SW 1271 (cell line): ENCODE measurements around the gene RGS9BP.
A peak's percentile ranks its signal among the peaks of the same experiment; 100 is the strongest.
"Not testable (repeated sequence)": the region's sequence is repeated elsewhere in the genome, so short reads cannot be mapped to it uniquely, and the experiment has no call there.

Experiments used
- DNase-seq, 2 experiments: peaks; one replicate each; lab custom pipeline; 2025; lab: John Stamatoyannopoulos, UW

Gene RGS9BP

DNA sequence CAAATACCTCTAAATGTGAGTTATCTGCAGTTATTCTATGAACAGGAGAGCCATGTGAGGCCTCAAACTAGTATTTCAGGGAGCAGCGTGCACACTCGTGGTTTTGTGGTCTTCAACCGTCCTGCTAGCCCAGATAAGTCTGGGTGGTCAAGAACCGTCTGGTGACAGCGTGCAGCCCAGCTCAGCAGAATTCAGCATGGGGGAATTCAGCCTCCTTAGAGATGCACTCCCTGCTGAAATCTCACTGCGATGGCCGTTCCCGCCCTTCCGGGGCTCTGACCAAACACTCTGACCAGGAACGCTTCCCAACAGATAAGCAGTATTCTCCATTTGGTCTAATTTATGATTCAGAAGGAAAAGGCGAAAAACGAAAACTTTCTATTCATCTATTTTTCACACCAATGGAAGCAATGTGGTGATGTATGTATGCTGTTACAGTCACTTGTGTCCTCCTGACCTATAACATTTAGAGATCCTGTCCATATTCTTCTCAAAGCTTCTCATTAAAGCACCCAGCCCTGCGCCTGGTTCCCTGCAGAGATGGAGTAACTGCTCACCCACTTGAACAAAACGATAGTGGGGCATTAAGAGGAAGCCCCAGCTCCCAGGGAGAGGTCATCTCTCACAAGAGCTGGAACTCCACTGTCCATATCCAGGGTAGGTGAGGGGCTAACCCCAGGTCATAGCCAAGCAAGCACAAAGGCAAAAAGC lies 3.6 kb upstream of the RGS9BP start:
- no peak for DNase-seq

DNA sequence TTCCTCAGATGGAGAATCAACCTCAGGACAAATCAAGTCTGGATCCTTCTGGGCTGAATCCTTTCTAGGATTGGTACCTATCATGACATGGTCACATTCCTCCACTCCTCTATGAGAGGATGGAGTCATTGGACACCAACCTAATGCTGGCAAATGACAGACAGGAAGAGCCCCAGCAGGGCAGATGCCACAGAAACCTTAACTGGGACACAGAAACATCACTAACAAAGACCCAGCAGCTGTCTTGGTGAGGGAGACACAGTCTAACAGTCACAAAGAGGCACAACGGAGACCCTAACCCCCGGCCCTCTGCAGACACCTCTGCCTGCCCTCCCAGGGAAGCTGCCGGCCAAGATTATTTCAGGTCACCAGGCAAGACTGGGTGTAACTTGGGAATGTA lies 2.8 kb upstream of the RGS9BP start:
- DNase-seq = no peak

- DNase-seq = no peak
Observed at GRCh38 chr19:32673573-32673972, 2.1 kb upstream of the RGS9BP start.

- DNase-seq = no peak
Observed at GRCh38 chr19:32674153-32674930, 1.3 kb upstream of the RGS9BP start.

DNA sequence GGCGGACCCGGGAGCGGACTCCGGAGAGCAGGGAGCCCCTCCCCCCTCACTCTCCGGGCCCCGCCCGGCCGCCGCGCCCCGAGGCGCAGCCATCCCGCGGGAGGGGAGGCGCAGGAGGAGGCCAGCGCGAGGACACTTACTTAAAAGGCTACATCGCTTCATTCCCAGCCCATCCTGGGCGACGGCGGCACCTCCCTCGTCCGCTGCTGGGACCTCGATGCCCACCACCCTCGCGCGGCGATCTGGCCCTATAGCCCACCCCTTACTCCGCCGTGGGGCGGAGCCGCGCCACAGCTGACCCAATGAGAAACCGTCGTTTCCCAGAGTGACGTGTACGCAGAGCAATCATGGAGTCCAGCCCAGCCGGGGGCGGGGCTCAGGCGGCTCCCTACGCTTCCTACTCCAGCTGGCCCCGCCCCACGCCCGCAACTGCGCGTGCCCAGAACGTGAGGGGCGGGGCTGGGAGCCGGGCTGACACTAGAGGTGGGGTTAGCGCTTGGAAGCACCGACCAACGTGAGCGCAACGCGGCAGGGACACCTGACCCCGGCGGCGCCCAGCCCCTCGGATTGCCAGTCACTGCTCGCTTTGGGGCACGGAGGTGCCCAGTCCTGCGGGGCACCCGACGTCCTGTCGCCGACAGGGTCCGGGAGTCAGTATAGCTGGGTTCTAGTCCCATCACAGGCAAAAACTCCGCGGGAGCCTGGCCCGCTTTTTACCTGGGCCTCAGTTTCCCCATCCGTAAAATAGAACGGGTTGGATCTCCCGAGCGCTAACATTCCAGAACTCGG lies 523 bp upstream of the RGS9BP start, which contains the start of gene ANKRD27:
ANKRD27 (minus strand) TSS at position 250 of the 789 bp plus-strand sequence. CDS start 16,165 bp downstream, outside the sequence.
- DNase-seq = peak; percentile 93 to 97

DNA sequence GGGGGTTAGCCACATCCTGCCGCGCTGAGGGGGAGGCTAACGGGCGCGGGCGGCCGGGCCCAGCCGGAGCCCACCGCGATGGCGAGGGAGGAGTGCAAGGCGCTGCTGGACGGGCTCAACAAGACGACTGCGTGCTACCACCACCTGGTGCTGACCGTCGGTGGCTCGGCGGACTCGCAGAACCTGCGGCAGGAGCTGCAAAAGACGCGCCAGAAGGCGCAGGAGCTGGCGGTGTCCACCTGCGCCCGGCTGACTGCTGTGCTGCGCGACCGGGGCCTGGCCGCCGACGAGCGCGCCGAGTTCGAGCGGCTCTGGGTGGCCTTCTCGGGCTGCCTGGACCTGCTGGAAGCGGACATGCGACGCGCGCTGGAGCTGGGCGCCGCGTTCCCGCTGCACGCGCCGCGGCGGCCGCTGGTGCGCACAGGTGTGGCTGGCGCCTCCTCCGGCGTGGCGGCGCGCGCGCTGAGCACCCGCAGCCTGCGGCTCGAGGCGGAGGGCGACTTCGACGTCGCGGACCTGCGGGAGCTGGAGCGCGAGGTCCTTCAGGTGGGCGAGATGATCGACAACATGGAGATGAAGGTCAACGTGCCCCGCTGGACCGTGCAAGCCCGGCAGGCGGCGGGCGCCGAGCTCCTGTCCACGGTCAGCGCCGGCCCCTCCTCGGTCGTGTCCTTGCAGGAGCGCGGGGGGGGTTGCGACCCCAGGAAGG lies 692 bp downstream of the RGS9BP start:
- no peak for DNase-seq

DNA sequence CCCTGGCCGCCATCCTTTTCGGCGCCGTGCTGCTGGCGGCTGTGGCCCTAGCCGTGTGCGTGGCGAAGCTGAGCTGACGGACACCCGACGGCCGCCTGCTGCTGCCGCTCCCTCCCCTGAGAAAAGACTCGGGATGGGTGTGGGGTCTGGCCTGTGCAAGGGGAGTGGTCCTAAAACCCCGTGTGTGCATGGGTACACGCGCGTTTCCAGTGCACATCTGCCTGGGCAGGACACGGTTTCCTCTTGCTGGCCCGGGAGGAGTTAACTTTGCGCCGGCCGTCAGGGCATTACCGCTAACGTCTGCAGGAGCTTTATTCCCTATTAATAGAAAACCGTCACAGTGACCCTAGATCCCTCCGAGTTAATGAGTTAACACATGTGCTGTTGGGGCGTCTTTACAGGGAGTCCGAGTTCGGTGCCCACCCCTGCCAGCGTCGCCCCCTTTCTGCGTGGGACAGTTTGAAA lies 1.3 kb downstream of the RGS9BP start:
- no peak for DNase-seq

DNA sequence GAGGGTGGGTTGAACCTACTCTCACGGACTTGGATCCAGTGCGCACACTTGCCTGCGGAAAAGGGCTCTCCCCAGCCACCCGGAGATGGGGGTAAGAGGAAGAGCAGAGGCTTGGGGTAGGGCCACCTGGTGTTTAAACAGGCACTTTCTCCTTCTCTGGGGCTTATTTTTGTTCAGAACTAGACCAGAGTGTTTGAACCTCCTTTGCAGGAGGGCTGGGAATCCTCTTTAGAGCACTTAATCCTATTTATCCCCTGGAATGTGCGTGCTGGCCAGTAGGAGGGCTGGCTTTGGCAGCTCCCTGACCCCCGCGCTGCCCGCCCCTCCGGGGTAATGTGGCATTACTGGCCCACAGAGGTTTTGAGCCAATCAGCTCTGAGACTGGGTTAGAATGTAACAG lies 2.0 kb downstream of the RGS9BP start:
- DNase-seq = no peak

- DNase-seq = no peak
Observed at GRCh38 chr19:32680986-32681385, 5.3 kb downstream of the RGS9BP start.

GRCh38 chr19:32682317-32682716 lies 6.7 kb downstream of the RGS9BP start:
- DNase-seq = no peak

DNA sequence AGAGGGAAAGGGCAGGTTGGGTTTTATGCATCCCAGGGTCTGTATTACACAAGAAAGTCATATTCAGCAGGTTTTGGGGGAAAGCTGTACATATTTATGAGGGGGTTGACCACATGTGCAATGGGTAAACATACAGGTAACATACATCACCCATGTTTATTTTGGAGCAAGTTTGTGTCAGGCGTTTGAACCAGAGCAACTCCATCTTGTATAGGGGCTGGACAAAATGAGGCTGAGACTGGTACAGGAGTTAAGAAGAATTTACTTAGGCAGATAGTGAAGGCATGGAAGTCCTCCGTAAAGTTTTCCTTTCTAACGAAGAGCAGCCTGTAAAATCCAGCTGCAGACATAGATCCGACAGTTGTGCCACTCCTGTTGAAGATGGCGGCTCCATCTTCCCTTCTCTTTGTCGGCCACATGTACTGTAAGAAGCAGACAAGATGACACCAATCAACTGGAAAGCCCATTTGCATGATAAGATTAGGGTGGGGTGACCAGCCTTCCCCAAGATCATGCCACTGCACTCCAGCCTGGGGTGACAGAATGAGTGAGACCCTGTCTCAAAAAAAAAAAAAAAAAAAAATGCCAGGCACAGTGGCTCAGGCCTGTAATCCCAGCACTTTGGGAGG lies 11.3 kb downstream of the RGS9BP start:
- no peak for DNase-seq

DNA sequence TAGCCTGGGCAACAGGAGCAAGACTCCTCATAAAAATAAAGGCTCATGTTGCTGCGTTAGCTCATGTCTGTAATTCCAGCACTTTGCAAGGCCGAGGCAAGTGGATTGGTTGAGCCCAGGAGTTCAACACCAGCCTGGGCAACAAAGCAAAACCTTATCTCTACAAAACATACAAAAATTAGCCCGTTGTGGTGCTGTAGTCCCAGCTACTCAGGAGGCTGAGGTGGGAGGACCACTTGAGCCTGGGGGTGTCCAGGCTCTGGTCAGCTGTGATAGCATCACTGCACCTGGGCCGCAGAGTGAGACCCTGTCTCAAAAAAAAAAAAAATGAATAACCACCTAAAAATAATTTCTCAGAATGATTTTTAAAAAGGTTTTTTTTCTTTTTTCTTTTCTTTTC lies 12.0 kb downstream of the RGS9BP start:
- no peak for DNase-seq

DNA sequence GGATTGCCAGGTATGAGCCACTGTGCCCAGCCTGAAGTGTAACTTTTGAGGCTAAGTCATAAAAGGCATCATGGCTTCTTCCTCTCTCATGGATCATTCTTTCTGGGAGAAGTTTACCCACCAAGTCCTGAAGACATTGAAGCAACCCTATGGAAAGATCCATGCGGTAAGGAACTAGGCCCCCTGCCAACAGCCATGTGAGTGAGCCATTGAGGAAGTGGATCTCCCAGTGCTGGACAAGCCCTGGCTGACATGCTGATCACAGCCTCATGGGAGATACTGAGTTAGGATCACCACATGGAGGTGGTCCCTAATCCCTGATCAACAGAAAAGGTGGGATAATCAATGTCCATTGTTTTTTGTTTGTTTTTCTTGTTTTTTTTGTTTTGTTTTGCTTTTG lies 12.7 kb downstream of the RGS9BP start:
- DNase-seq = no peak

DNA sequence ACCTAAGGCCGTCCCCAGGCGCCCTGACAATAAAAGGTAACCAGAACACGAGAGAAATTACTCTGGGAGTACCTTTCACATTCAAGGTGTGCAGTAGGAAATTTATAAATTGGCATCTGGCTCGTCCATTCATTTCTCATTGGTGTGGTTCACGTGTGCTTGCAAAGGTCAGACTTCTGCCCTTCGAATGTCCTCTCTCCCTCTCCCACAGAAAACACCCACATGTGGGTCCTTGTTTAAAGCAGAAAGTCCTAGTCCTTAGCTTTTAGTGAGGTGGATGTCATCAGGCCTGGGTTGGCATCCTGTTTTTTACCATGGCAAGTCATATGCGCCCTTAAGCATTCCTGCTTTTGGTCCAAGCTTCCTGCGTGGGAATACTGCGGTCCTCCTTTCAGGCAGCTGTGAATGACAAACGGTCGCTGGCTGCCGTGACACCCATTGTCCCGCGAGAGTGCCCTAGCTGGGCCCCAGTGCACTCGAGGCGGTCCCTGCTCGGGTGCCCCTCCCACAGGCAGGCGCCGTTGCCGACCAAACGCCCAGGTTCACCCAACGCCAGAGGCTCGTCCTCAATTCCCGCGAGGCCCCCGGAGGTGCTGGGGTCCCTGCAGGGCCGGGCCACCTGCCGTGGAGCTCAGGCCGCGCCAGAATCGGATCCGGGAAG lies 15.8 kb downstream of the RGS9BP start, which contains the start of gene NUDT19:
NUDT19 (plus strand) TSS at position 531 of the 661 bp plus-strand sequence. CDS start 140 bp downstream, outside the sequence.
- DNase-seq = peak; percentile 75 to 87

DNA sequence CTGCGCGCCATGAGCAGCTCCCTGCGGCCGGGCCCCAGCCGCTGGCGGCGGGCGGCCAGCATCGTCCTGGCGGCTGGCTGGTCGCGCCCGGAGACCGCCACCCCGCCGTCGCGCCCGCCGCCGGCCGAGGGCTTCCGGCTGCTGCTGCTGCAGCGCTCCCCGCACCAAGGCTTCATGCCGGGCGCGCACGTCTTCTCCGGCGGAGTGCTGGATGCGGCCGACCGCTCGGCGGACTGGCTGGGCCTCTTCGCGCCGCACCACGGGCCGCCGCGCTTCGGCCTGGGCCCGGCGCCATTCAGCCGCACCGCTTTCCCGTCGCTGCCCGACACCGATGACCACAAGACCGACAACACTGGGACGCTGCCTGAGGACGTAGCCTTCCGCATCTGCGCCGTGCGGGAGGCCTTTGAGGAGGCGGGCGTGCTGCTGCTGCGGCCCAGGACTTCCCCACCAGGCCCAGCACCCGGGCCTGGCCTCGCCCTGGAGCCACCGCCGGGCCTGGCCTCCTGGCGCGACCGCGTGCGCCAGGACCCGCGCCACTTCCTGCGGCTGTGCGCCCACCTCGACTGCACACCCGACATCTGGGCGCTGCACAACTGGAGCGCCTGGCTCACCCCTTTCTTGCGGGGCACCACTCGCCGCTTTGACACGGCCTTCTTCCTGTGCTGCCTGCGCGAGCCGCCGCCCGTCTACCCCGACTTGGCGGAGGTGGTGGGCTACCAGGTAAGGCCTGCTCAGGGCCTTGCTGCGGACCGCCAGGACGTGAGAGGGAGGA lies 16.5 kb downstream of the RGS9BP start:
- peak in 1 of 2 experiments; percentile 32 for DNase-seq

- DNase-seq = no peak
Observed at GRCh38 chr19:32692727-32693061, 17.0 kb downstream of the RGS9BP start.

GRCh38 chr19:32693151-32694108 lies 17.8 kb downstream of the RGS9BP start:
- not testable (repeated sequence) for DNase-seq

DNA sequence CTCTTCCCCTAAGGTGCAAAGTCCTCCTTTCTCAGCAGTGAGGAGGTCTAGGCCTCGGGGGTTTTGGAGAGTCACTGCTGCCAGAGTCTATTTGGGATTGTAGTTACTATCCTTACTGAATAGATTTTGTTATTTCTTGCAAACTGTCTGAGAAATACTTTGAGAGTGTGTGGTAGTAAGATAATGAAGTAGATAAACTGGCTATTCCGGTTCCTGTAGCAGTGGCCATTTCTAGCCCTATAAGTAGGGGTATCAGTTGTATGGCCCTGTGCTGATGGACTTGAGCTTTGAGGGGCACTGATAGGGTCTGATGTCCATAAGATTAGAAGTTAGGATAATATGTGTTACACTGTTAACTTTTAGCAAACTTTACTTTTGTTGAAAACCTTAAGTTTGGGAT lies 18.7 kb downstream of the RGS9BP start:
- DNase-seq = not testable (repeated sequence)

DNA sequence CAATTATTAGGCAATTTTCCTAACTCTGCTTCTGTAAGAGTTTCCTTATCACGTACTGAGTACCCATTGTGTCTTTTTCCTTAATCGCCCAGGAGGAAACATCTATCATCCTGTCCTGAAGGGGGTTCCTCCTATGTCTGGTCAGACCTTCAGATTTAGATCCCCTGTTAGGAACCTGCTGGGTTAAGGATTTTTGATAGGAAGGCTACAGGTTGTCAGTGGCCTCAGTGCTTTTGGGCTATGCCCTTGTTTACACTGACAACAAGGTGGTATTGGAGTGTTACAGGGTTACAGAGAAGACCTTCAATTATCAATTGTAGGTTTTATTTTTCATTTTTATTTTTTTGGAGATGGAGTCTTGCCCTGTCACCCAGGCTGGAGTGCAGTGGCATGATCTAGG lies 19.2 kb downstream of the RGS9BP start:
- not testable (repeated sequence) for DNase-seq
